DND-41 (cell line): ENCODE results near the gene MBD1.

ENCODE experiments used
- CTCF ChIP-seq: IDR thresholded peaks from 2 replicates; pipeline ENCODE4 v1.5.1; 2012; ENCODE audit warnings: borderline replicate concordance, low read length, moderate library complexity, mild to moderate bottlenecking; ENCODE audit not compliant: poor library complexity, severe bottlenecking; ENCODE audit errors: extremely low read depth
- EZH2 ChIP-seq: IDR thresholded peaks from 3 replicates; pipeline ENCODE4 v1.6.1; 2012; ENCODE audit warnings: borderline replicate concordance, low read depth, mild to moderate bottlenecking, moderate library complexity, low read length, inconsistent platforms; ENCODE audit not compliant: severe bottlenecking

GRCh38 chr18:50293039-50293438, 11.7 kb upstream of the MBD1 start:
- TF ChIP-seq CTCF (no peak), EZH2 (no peak)
